Ascending aorta (tissue), 2 donors: ENCODE data around the gene FBXO30. TPM values are rescaled to one million over a fixed set of nuclear protein-coding genes. Genes with fewer than 3 reads are reported as not detected.

Experiments
- DNase-seq, 2 donors: peaks; one replicate each; pipeline ENCODE4 v3.0.0-alpha.2; 2019; ENCODE audit warnings: low spot score in 2 of 2
- H3K27ac ChIP-seq, 2 donors: fragments of 200-600 bp; sonication (generic); one replicate each; pipeline ENCODE4 v1.5.1; 2016 to 2017; ENCODE audit warnings: mild to moderate bottlenecking in 1 of 2
- H3K27me3 ChIP-seq: fragments of 200-600 bp; sonication (generic); one replicate; pipeline ENCODE4 v1.5.1; 2017
- H3K36me3 ChIP-seq, 2 donors: fragments of 200-600 bp; sonication (generic); one replicate each; pipeline ENCODE4 v1.5.1; 2016
- H3K4me1 ChIP-seq, 2 donors: fragments of 200-600 bp; sonication (generic); one replicate each; pipeline ENCODE4 v1.5.1; 2016 to 2017; ENCODE audit warnings: mild to moderate bottlenecking in 1 of 2
- H3K4me3 ChIP-seq, 2 donors: fragments of 200-600 bp; sonication (generic); one replicate each; pipeline ENCODE4 v1.5.1; 2016 to 2017; ENCODE audit warnings: mild to moderate bottlenecking in 1 of 2
- H3K9me3 ChIP-seq, 2 donors: fragments of 200-600 bp; sonication (generic); one replicate each; pipeline ENCODE4 v1.5.1; 2016
- CTCF ChIP-seq, 3 experiments: fragments of 200-600 bp in 2 of 3; fragments of 450-650 bp in 1 of 3; sonication (generic) in 2 of 3; IDR thresholded peaks; one replicate each; pipeline ENCODE4 v1.5.1; 2016 to 2019; ENCODE audit warnings: antibody characterized with exemption in 3 of 3, mild to moderate bottlenecking in 1 of 3, moderate library complexity in 1 of 3
- intact Hi-C: fragments of 100-400 bp; cut with DNase I; formaldehyde crosslinking; loops from one replicate; pipeline ENCODE4 v1.15.1; 2023
- total RNA-seq: library from RNA; depleted of rRNA; stranded (reverse); fragments of >200 nt; gene quantifications from one replicate; pipeline ENCODE4 v1.1.0, GENCODE V29; 2016

FBXO30 gene
- total RNA-seq, 1 donor from 2014 or later = 1.2 TPM

GRCh38 chr6:145816392-145816791 is 1.8 kb upstream of the FBXO30 start:
- Histone ChIP-seq H3K4me3 (no peak overlapping the region), H3K4me1 (peaks cover 0 to 16% of the 10 kb centered on the region in 2 donors), H3K36me3 (no peaks in the 10 kb centered on the region), H3K9me3 (no peaks in the 10 kb centered on the region), H3K27me3 (no peaks in the 10 kb centered on the region), H3K27ac (peak overlapping the region; percentile 92 to 94)
- TF ChIP-seq CTCF (IDR thresholded peaks at IDR 0.05) = no peak
- intact Hi-C loops = loop anchor here (5.0 to 10.0 kb wide), 2 partner anchors 76 to 1388 kb away; partner anchors contain the start of gene STXBP5
- DNase-seq = no peak

- Histone ChIP-seq H3K27ac (peak overlapping the region; percentile 92 to 94), H3K4me3 (peak overlapping the region; percentile 77 to 95), H3K36me3 (no peaks in the 10 kb centered on the region), H3K4me1 (peaks cover 0 to 24% of the 10 kb centered on the region in 2 donors), H3K27me3 (no peaks in the 10 kb centered on the region), H3K9me3 (no peaks in the 10 kb centered on the region)
- intact Hi-C loops = loop anchor here (1.0 to 10.0 kb wide), 4 partner anchors 29 to 1389 kb away; partner anchors contain the start of genes SHPRH and STXBP5
- DNase-seq = peak in 1 of 2 donors; percentile 12
- TF ChIP-seq CTCF (IDR thresholded peaks at IDR 0.05) = no peak
These were observed 997 bp upstream of the FBXO30 start for GRCh38 chr6:145815309-145816274.

GRCh38 chr6:145814035-145814500 is 527 bp downstream of the FBXO30 start:
- Histone ChIP-seq H3K27me3 (no peaks in the 10 kb centered on the region), H3K4me3 (peak overlapping the region; percentile 77 to 95), H3K9me3 (no peaks in the 10 kb centered on the region), H3K36me3 (no peaks in the 10 kb centered on the region), H3K27ac (peak overlapping the region; percentile 92 to 94), H3K4me1 (peaks cover 0 to 37% of the 10 kb centered on the region in 2 donors)
- intact Hi-C loops = loop anchor here (1.0 to 10.0 kb wide), 4 partner anchors 31 to 1391 kb away; partner anchors contain the start of genes EPM2A and STXBP5
- no peak for TF ChIP-seq CTCF (IDR thresholded peaks at IDR 0.05)
- DNase-seq = peak in 1 of 2 donors; percentile 64

- intact Hi-C loops = loop anchor here (1.0 to 10.0 kb wide), 4 partner anchors 31 to 1391 kb away; partner anchors contain the start of genes EPM2A and STXBP5
- no peak for DNase-seq
- Histone ChIP-seq H3K4me1 (peaks cover 0 to 41% of the 10 kb centered on the region in 2 donors), H3K36me3 (no peaks in the 10 kb centered on the region), H3K27me3 (no peaks in the 10 kb centered on the region), H3K9me3 (no peaks in the 10 kb centered on the region), H3K27ac (peak overlapping the region; percentile 92 to 94), H3K4me3 (peak overlapping the region; percentile 77 to 95)
- TF ChIP-seq CTCF (IDR thresholded peaks at IDR 0.05) = no peak
These were observed 1.1 kb downstream of the FBXO30 start for GRCh38 chr6:145813285-145814034.

- Histone ChIP-seq H3K4me3 (no peak overlapping the region), H3K36me3 (no peaks in the 10 kb centered on the region), H3K9me3 (no peaks in the 10 kb centered on the region), H3K4me1 (peaks cover 0 to 41% of the 10 kb centered on the region in 2 donors), H3K27ac (no peak overlapping the region), H3K27me3 (no peaks in the 10 kb centered on the region)
- TF ChIP-seq CTCF (IDR thresholded peaks at IDR 0.05) = no peak
- intact Hi-C loops = loop anchor here (5.0 to 10.0 kb wide), 2 partner anchors 736 to 1393 kb away; partner anchors contain the start of gene STXBP5
- DNase-seq = no peak
These were observed 2.9 kb downstream of the FBXO30 start for GRCh38 chr6:145811741-145812140.
